Epidermal melanocyte (primary cell): ENCODE measurements around the gene ATOH8.
A peak's percentile ranks its signal among the peaks of the same experiment; 100 is the strongest.
"Not testable (repeated sequence)": the region's sequence is repeated elsewhere in the genome, so short reads cannot be mapped to it uniquely, and the experiment has no call there.

Source experiments
- DNase-seq: peaks from one replicate; pipeline ENCODE4 v3.0.0; 2011; ENCODE audit warnings: low spot score; ENCODE audit not compliant: insufficient read length

The ATOH8 gene

DNA sequence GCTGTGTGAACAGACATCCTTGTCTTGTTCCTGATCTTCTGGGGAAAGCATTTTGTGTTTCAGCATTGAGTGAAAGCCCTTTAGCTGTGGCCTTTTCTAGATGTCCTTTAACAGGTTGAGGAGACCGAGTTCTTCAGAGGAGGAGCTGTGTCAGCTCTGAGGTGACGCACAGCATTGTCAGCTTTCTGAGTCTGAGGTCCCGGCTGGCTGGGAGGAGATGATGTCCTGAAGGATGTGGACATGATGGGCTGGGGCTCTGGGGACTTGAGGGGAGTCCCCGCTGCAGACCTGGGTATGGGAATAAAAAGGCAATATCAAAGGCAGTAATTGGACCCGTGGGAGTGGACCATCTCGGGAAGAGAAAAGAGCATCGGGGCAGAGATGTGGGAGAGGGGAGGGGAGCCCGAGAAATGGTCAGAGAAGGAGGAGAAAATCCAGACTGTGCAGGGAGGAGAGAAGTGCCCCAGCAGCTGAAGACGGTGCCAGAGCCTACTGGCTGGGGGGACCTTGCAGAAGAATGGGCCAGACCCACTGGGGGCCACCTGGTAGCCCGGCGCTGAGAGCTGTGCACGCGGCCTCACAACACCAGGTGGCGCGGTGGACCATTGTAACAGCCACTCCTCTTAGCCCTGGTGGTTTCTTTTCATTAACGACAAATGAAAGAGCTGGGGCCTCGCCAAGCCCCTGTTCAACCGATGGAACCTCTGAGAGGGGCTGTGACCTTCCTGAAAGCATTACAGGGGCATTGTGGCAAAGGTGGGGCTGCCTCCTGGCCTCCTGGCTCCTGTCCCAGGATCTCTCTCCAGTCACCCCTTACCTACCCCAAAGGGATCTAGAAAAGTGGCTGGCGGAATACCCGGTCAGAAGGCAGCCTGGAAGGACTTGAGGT, 73.4 kb downstream of the ATOH8 start:
- peak; percentile 68 for DNase-seq

DNA sequence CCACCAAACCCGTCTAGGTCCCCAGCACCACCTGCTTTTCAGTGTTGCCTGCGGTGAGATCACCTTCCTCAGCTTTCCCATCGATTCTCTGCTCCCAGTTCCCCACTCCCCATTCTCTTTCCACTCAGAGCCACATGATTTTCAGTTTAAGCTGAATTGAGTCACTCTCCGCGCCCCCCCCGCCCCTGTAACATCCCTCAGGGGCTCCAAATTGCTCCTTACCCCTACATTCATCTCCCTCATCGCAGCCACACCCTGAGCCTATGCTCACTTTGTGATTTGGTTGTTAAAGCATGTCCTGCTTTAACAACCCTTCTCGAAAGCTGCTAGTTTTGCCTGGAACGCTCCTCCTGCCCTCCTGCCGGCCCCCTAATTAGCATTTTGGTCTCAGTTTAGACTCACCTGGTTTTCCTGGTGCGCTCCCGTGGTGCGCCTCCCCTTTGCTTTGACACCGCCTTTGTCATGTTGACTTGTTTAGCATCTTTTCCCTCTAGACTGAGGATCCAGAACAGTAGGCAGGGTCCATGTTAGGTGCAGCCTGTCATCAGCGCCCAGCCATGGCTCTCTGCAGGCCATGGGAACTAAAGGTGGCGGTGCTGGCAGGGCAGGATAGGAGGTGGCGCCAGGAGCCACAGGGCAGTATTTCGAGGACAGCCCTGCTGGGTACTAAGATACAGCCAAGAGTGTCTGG, 74.2 kb downstream of the ATOH8 start:
- DNase-seq, result no peak

DNA sequence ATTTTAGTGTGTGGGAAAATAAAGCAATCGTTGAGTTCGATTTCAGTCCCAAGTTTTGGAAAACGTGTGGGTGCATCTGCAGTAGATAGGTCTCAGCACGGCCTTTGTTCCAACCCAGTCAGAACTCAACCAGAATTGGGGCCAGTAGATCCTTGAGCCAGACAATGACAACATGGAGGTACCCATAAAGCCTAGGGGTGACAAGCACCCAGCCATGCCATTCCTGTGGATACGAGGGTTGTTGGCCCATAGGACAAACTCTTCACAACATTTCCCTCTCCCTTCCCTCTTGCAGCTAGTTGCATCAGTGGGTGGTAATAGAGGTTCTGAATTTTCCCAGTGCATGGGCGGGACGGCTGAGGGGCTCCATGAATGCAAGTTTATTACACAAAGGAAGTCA, 74.9 kb downstream of the ATOH8 start:
- no peak for DNase-seq

DNA sequence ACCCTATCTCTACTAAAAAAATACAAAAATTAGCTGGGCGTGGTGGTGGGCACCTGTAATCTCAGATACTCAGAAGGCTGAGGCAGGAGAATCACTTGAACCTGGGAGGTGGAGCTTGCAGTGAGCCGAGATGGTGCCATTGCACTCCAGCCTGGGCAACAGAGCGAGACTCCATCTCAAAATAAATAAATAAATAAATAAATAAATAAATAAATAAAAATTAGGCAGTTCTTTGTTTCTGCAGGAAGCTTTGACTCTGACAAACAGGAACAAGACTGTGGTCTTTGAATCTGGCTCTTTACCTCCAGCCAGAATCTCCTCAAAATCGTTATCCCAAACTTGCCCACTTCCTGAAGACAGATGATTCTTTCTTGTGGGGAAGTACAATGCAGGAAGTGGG, 75.6 kb downstream of the ATOH8 start:
- not testable (repeated sequence) for DNase-seq

DNA sequence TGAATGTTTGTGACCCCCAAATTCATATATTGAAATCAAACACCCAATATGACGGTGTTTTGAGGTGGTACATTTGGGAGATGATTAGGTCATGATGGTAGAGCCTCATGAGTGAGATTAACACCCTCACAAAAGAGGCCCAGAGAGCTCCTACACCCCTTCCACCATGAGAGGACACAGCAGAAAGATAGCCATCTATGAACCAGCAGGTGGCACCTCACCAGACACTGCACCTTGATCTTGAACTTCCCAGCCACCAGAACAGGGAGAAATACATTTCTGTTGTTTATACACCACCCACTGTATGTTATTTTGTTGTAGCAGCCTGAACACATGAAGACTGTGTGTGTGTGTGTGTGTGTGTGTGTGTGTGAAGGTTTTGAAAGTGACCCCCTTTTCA, 76.9 kb downstream of the ATOH8 start:
- no peak for DNase-seq

DNA sequence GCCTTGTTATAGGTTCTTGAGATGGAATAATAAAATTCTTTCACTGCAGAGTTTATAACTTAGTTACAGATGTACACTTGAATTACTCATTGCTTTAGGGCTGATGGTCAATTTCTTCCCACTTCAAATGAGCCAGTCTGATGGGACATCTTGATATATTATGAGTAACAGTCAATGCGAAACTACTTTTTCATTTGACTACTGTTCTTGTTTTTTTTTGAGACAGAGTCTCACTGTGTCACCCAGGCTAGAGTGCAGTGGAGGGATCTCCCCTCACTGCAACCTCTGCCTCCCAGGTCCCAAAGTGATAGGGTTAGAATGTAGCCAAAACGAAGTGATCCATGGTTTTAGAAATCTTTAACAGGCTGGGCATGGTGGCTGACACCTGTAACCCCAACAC, 77.9 kb downstream of the ATOH8 start:
- DNase-seq, result no peak

DNA sequence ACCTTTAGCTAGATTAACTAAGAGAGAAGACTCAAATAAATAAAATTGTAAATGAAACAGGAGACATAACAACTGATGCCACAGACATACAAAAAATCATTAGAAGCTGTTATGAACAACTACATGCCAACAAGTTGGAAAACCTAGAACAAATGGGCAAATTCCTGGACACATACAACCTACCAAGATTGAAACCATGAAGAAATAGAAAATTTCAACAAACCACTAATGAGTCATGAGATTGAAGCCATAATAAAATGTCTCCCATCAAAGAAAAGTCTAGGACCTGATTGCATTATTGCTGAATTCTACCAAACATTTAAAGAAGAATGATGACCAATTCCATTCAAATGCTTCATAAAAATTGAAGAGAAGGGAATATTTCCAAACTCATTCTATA, 80.7 kb downstream of the ATOH8 start:
- DNase-seq, result no peak
